ENCODE results near the gene VHLL. TPM values are rescaled to one million over a fixed set of nuclear protein-coding genes. Genes with fewer than 3 reads are reported as not detected.

Gene VHLL
- total RNA-seq, 1 experiment from 2014 or later: not detected

GRCh38 chr1:156289857-156290256 is 9.2 kb downstream of the VHLL start (continued):
- TF ChIP-seq ZNF281 (CRISPR knock-in tag; IDR thresholded peaks at IDR 0.05): no peak
- no peak for TF ChIP-seq ZNF512 (CRISPR knock-in tag; IDR thresholded peaks at IDR 0.05; ENCODE audit: borderline replicate concordance)
- no peak for TF ChIP-seq MXD4 (CRISPR knock-in tag; IDR thresholded peaks at IDR 0.05; ENCODE audit: borderline replicate concordance)
- no peak for TF ChIP-seq GRHL2 (CRISPR knock-in tag; IDR thresholded peaks at IDR 0.05; ENCODE audit: insufficient replicate concordance, severe bottlenecking)
- no peak for TF ChIP-seq NFATC4 (CRISPR knock-in tag; IDR thresholded peaks at IDR 0.05)
- TF ChIP-seq ATF2 (CRISPR knock-in tag; IDR thresholded peaks at IDR 0.05; ENCODE audit: borderline replicate concordance, low read depth): no peak
- no peak for TF ChIP-seq PREB (CRISPR knock-in tag; IDR thresholded peaks at IDR 0.05; ENCODE audit: borderline replicate concordance)
- TF ChIP-seq SP1 (CRISPR knock-in tag; conservative IDR thresholded peaks at IDR 0.05): no peak
- no peak for TF ChIP-seq NR2C2 (CRISPR knock-in tag; IDR thresholded peaks at IDR 0.05)

- Mint-ChIP-seq H3K27me3 (ENCODE audit: low read depth) (no peaks in the 10 kb centered on the region), H3K9me3 (no peaks in the 10 kb centered on the region), H3K36me3 (no peaks in the 10 kb centered on the region), H3K4me3 (no peak overlapping the region), H3K27ac (no peak overlapping the region), H3K4me1 (peaks cover 22% of the 10 kb centered on the region)
- POLR2A ChIA-PET: no interaction called here
- no peak for TF ChIP-seq ATF6 (CRISPR knock-in tag; IDR thresholded peaks at IDR 0.05)
- no peak for TF ChIP-seq HMGXB4 (CRISPR knock-in tag; IDR thresholded peaks at IDR 0.05)
- no peak for TF ChIP-seq IRF1 (CRISPR knock-in tag; IDR thresholded peaks at IDR 0.05)
- no peak for TF ChIP-seq CDX4 (CRISPR knock-in tag; IDR thresholded peaks at IDR 0.05; ENCODE audit: borderline replicate concordance)
- TF ChIP-seq E2F5 (CRISPR knock-in tag; IDR thresholded peaks at IDR 0.05): no peak
- no peak for TF ChIP-seq ELF4 (CRISPR knock-in tag; IDR thresholded peaks at IDR 0.05; ENCODE audit: low read depth)
- no peak for TF ChIP-seq IRF2 (CRISPR knock-in tag; IDR thresholded peaks at IDR 0.05; ENCODE audit: borderline replicate concordance, low read depth)
- no peak for TF ChIP-seq FOXP1 (CRISPR knock-in tag; IDR thresholded peaks at IDR 0.05; ENCODE audit: borderline replicate concordance)
- TF ChIP-seq MXD4 (CRISPR knock-in tag; IDR thresholded peaks at IDR 0.05; ENCODE audit: borderline replicate concordance): no peak
- TF ChIP-seq ZBTB21 (CRISPR knock-in tag; IDR thresholded peaks at IDR 0.05; ENCODE audit: borderline replicate concordance): no peak
- TF ChIP-seq ZNF219 (CRISPR knock-in tag; IDR thresholded peaks at IDR 0.05; ENCODE audit: borderline replicate concordance): no peak
- TF ChIP-seq JAZF1 (CRISPR knock-in tag; IDR thresholded peaks at IDR 0.05): no peak
- ATAC-seq (no peak), DNase-seq (ENCODE audit: low spot score) (no peak)
- CTCF ChIA-PET: no interaction called here
These were observed 13.0 kb downstream of the VHLL start for GRCh38 chr1:156286061-156286460.

Measured in WTC11 (cell line).